Activated CD8-positive, alpha-beta memory T cell treated with anti-CD3 and anti-CD28 coated beads, Interleukin-2, amount 50 U/mL, for 24 hours (primary cell): ENCODE data around the gene ALOXE3.

Experiments
- DNase-seq: peaks from one replicate; pipeline ENCODE4 v3.0.0-alpha.2; 2020; ENCODE audit errors: extremely low read depth

ALOXE3 gene

GRCh38 chr17:8142158-8142886, 24.0 kb upstream of the ALOXE3 start:
- no peak for DNase-seq

- DNase-seq = no peak
Observed at GRCh38 chr17:8141741-8142140, 23.4 kb upstream of the ALOXE3 start.

GRCh38 chr17:8141045-8141444, 22.7 kb upstream of the ALOXE3 start:
- no peak for DNase-seq

- no peak for DNase-seq
Observed at GRCh38 chr17:8140065-8141029, 22.0 kb upstream of the ALOXE3 start.

- peak; percentile 94 for DNase-seq
Observed at GRCh38 chr17:8138672-8139371, 20.5 kb upstream of the ALOXE3 start.

GRCh38 chr17:8138374-8138671, 20.0 kb upstream of the ALOXE3 start:
- DNase-seq = no peak

GRCh38 chr17:8137645-8138373, 19.5 kb upstream of the ALOXE3 start:
- no peak for DNase-seq

GRCh38 chr17:8133941-8134340, 15.6 kb upstream of the ALOXE3 start:
- no peak for DNase-seq

GRCh38 chr17:8133399-8133798, 15.1 kb upstream of the ALOXE3 start:
- DNase-seq = no peak

GRCh38 chr17:8131844-8132441, 13.6 kb upstream of the ALOXE3 start:
- DNase-seq = no peak

GRCh38 chr17:8128125-8128784, 9.9 kb upstream of the ALOXE3 start:
- no peak for DNase-seq

- DNase-seq = no peak
Observed at GRCh38 chr17:8126491-8127066, 8.3 kb upstream of the ALOXE3 start.

- DNase-seq = no peak
Observed at GRCh38 chr17:8125947-8126490, 7.7 kb upstream of the ALOXE3 start.

- DNase-seq = peak; percentile 81
Observed at GRCh38 chr17:8125154-8125946, 7.0 kb upstream of the ALOXE3 start.

GRCh38 chr17:8124350-8125153, 6.2 kb upstream of the ALOXE3 start:
- DNase-seq = no peak

- no peak for DNase-seq
Observed at GRCh38 chr17:8123695-8124349, 5.5 kb upstream of the ALOXE3 start, which contains the start of gene HES7. TSS of gene HES7 (minus strand) at chr17:8124106. CDS start at chr17:8124084, 22 bp downstream.

GRCh38 chr17:8122924-8123694, 4.8 kb upstream of the ALOXE3 start:
- no peak for DNase-seq
